ENCODE data around the gene RMI1.

- TF ChIP-seq CTCF (optimal IDR thresholded peaks at IDR 0.05 in 1 of 3, IDR thresholded peaks at IDR 0.05 in 1 of 3, conservative IDR thresholded peaks at IDR 0.05 in 1 of 3; ENCODE audit: extremely low read depth in 1 of 3, insufficient read depth in 2 of 3, low read length in 3 of 3) (no peak), EZH2 (IDR thresholded peaks at IDR 0.05; ENCODE audit: low read length) (no peak)
These were observed 1.4 kb upstream of the RMI1 start for GRCh38 chr9:83978992-83979811.

All from keratinocyte (primary cell).